ES-I3 (cell line): ENCODE data around the gene CFHR5.
"Not testable (repeated sequence)": the region's sequence is repeated elsewhere in the genome, so short reads cannot be mapped to it uniquely, and the experiment has no call there.

Experiments
- H3K36me3 ChIP-seq: 2 replicates; pipeline ENCODE4 v1.6.1; 2013; ENCODE audit warnings: mild to moderate bottlenecking, low read length, control low read depth, moderate library complexity; ENCODE audit not compliant: insufficient read depth
- H3K4me1 ChIP-seq: 2 replicates; pipeline ENCODE4 v1.6.1; 2013; ENCODE audit warnings: mild to moderate bottlenecking, control low read depth, low read length; ENCODE audit not compliant: insufficient read depth
- H3K9ac ChIP-seq: 2 replicates; pipeline ENCODE4 v1.6.1; 2013; ENCODE audit warnings: low read depth, mild to moderate bottlenecking, low read length, moderate library complexity
- H3K9me3 ChIP-seq: 2 replicates; pipeline ENCODE4 v1.6.1; 2013; ENCODE audit warnings: mild to moderate bottlenecking, low read length, moderate library complexity; ENCODE audit not compliant: control insufficient read depth, insufficient read depth

CFHR5 gene

DNA sequence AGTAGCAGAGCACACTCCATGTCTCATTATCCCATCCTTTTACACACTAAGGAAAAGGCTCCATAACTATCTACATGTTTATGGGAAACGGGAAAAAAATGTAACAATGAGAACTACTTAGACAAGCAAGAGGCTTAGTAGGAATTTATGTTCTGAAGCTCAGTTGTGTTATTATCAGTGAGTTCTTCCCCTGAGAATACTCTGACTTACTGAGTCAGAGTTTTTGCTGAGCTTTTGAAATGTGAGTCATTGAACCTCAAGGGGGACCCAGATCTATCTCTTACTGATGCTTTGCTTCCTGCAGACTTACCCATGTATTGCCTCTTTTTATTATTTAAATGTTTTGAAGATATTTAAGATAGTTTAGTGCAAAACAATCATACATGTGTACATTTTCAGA is 20.1 kb downstream of the CFHR5 start:
- no peaks in the 10 kb centered on the region for H3K9me3 ChIP-seq
- H3K4me1 ChIP-seq: 0 out of 2 replicates have a peak, but pooled peaks cover under 1% of the 10 kb centered on the region
- no peak overlapping the region for H3K9ac ChIP-seq
- no peaks in the 10 kb centered on the region for H3K36me3 ChIP-seq

DNA sequence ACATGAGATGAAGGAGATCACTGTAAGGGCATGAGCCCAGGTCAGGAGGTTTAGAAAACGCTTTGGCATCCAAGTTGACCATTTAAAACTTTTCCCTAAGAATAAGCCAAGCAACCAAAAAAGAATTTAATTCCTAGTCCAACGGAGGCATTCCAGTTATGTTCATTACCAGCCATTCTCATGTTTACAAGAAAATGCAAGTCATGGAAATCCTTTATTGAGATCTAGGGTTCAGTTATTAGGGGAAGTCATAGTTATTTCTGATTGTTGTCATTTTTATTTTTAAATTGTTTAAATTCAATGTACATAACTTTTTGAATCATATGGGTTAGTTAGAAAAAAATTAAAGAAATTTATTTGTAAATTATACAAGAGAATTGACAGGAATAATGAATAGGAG is 24.5 kb downstream of the CFHR5 start:
- no peaks in the 10 kb centered on the region for H3K4me1 ChIP-seq
- H3K9me3 ChIP-seq: no peaks in the 10 kb centered on the region
- H3K36me3 ChIP-seq: no peaks in the 10 kb centered on the region
- no peak overlapping the region for H3K9ac ChIP-seq

DNA sequence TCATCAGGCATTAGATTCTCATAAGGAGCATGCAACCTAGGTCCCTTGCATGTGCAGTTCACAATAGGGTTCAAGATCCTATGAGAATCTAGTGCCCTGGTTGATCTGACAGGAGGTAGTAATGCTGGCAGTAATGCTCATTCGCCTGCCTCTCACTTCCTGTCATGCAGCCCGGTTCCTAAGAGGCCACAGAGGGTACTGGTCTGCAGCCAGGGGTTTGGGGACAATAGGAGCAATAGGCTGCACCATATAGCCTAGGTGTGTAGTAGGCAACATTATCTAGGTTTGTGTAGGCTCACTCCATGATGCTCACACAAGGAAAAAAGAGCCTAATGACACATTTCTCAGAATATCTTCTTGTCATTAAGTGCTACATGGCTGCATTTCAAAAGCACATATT is 25.8 kb downstream of the CFHR5 start:
- H3K36me3 ChIP-seq: no peaks in the 10 kb centered on the region
- no peaks in the 10 kb centered on the region for H3K9me3 ChIP-seq
- H3K9ac ChIP-seq: no peak overlapping the region
- no peaks in the 10 kb centered on the region for H3K4me1 ChIP-seq

DNA sequence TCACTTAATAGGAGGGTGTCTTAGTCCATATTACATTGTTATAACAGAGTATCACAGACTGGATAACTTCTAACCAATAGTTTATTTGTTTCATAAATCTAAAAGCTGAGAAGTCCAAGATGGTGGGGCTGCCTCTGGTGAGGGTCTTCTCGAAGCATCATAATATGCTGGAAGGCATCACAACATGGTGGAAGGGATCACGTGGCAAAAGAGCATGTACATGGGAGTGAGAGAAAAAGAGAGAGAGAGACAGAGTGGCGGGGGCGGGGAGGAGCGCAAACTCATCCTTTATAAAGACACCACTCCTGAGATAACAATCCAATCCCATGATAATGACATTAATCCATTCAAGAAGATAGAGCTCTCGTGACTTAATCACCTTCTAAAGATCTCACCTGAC is 31.5 kb downstream of the CFHR5 start:
- H3K4me1 ChIP-seq: no peaks in the 10 kb centered on the region
- no peak overlapping the region for H3K9ac ChIP-seq
- no peaks in the 10 kb centered on the region for H3K9me3 ChIP-seq
- H3K36me3 ChIP-seq: no peaks in the 10 kb centered on the region

DNA sequence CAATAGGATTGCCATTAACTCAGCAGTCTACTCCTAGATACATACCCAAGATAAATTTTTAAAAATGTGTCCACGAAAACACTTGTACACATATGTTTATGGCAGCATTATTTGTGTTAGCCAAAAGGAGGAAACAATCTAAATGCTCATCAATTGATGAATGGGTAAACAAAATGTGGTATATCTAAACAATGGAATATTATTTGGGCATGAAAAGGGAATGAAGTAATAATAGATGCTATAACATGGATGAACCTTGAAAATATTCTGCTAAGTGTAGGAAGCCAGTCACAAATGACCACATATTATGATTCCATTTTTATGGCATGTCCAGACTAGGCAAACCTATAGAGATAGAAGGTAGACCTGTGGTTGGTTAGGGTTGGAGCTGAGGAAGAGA is 34.3 kb downstream of the CFHR5 start:
- Histone ChIP-seq H3K9ac (no peak overlapping the region), H3K4me1 (no peaks in the 10 kb centered on the region), H3K9me3 (no peaks in the 10 kb centered on the region), H3K36me3 (no peaks in the 10 kb centered on the region)

DNA sequence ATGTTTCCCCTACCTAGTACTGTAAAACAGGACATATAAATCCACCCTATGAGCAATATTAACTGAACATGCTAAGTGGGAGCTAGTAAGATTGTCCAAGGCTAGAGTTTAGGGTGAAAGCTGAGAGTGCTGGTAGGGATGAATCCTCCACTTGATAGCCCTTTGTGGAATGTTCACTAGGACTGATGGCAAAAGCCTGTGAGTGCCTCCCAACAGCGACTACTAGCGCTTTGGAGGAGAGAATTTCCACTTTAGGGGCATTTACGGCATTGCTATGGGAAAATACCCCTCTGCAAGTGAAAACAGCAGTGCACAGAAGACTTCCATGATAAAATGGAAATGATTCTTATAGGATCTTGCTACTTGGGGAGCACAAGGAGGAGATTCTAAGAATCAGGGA is 35.9 kb downstream of the CFHR5 start:
- Histone ChIP-seq H3K36me3 (no peaks in the 10 kb centered on the region), H3K4me1 (no peaks in the 10 kb centered on the region), H3K9ac (no peak overlapping the region), H3K9me3 (no peaks in the 10 kb centered on the region)

DNA sequence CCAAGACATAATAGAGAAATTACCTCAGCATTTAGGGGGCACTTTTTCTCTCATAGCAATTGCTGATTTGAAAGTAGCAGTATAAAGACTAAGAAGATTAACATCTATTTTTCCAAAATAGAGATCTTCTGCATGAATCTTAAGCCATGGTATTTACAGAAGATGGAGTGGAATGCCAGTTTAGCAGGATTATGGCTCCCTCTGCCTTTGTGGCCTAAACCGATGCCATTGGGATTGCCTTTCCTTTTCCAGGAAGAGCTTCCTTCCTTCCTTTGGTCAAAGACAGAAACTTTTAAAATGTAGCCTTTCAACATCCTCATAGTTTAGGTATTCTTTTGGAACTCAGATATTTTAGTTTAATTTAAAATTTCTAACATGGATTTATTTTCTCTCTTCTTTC is 39.4 kb downstream of the CFHR5 start:
- peaks cover under 1% of the 10 kb centered on the region; the same call in 1 of the 2 replicates for H3K4me1 ChIP-seq
- H3K9ac ChIP-seq: no peak overlapping the region
- H3K9me3 ChIP-seq: no peaks in the 10 kb centered on the region
- no peaks in the 10 kb centered on the region for H3K36me3 ChIP-seq

DNA sequence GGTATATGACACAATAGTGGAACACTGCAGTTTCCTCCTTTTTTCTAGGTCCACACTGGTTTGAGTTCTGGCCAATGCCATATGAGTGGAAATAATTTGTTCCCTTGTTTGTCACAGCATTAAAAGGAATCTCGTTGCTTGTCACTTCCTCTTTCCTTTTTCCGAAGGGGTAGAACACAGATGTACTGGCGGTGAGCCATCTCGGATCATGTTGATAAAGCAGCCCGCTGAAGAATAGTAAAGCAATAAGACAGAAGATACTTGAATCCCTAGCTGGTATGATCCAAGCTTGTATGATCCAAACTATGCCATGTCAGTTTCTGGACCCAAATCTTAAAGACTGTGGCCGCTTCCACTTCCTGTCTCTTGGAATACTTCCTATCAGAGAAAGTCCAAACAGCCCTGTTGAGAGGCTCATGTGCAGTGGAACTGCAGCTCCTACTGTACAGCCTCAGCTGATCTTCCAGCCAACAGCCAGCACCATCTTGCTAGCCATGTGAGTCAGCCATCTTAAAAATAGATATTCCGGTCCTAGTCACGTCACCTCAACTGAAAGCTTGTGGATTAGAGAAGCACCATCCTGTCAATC is 40.3 kb downstream of the CFHR5 start:
- Histone ChIP-seq H3K9me3 (no peaks in the 10 kb centered on the region), H3K36me3 (no peaks in the 10 kb centered on the region)

DNA sequence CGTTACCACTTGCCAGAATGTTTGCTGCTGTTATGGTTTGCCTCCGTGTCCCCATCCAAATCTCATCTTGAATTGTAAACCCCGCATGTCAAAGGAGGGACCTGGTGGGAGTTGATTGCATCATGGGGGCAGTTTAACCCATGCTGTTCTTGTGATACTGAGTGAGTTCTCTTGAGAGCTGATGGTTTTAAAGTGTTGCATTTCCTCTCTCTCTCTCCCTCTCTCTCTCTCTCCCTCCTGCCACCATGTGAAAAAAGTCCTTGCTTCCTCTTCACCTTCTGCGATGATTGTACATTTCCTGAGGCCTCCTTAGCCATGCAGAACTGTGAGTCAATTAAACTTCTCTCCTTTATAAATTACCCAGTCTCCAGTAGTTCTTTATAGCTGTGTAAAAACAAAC is 44.4 kb downstream of the CFHR5 start:
- H3K9me3 ChIP-seq: no peaks in the 10 kb centered on the region; the same call in 1 of the 2 replicates
- no peaks in the 10 kb centered on the region for H3K36me3 ChIP-seq
- peaks cover 7% of the 10 kb centered on the region; the same call in 1 of the 2 replicates for H3K4me1 ChIP-seq
- H3K9ac ChIP-seq: no peak overlapping the region

More for the DNA sequence above, 40.3 kb downstream of the CFHR5 start:
- peaks cover 7% of the 10 kb centered on the region; the same call in 1 of the 2 replicates for H3K4me1 ChIP-seq
- no peak overlapping the region for H3K9ac ChIP-seq

DNA sequence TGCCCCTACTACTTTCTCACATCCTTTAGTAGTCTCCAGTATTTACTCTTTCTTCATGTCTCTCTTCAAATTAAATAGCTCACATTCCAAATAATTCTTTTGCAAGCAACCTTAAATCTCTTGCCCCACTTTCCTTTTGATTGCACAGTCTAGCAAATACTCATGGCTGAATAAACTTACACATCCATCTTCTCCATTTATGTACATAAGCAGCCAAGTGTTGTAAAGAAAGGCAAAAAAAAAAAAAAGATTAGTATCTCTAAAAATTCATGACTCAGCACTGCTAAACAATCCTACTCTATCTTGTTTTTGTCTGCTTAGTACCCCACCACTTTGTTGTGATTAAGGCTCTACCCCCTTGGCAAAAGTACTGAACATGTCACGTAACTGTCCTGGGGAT is 47.1 kb downstream of the CFHR5 start:
- Histone ChIP-seq H3K9ac (no peak overlapping the region), H3K36me3 (no peaks in the 10 kb centered on the region), H3K4me1 (peaks cover 7% of the 10 kb centered on the region; the same call in 1 of the 2 replicates), H3K9me3 (no peaks in the 10 kb centered on the region; the same call in 1 of the 2 replicates)

DNA sequence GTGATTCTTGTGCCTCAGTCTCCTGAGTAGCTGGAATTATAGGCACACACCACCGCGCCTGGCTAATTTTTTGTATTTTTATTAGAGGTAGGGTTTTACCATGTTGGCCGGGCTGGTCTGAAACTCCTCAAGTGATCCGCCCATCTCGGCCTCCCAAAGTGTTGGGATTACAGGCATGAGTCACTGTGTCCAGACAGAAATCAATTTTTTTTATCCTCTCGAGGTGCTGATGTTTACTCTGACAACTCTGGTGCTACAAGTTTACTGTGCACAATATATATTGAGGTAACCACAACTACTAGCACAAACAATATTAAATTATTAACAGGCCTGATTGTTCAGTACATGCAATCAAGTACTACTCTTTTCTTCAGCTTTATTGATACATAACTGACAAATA is 50.0 kb downstream of the CFHR5 start:
- Histone ChIP-seq H3K36me3 (no peaks in the 10 kb centered on the region), H3K9ac (no peak overlapping the region), H3K4me1 (peaks cover under 1% of the 10 kb centered on the region; the same call in 1 of the 2 replicates), H3K9me3 (no peaks in the 10 kb centered on the region; the same call in 1 of the 2 replicates)

DNA sequence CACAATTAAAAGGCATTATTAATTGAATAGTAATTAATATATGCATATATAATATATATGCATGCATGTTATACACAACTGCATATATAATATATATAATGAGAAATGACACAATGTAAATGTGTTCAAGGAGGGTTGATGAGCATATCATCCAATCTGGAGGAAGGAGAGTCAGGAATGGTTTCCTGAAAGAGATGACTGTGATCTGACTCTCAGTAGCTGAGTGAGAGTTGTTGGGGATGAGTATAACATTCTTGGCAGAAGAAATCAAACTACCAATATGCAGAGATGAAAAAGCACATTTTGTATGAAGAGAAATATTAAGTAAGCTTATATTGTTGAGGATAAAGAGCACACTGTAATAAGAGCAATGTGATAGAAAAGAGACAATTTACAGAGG is 52.4 kb downstream of the CFHR5 start:
- Histone ChIP-seq H3K4me1 (no peaks in the 10 kb centered on the region), H3K9ac (no peak overlapping the region), H3K9me3 (no peaks in the 10 kb centered on the region), H3K36me3 (no peaks in the 10 kb centered on the region)

DNA sequence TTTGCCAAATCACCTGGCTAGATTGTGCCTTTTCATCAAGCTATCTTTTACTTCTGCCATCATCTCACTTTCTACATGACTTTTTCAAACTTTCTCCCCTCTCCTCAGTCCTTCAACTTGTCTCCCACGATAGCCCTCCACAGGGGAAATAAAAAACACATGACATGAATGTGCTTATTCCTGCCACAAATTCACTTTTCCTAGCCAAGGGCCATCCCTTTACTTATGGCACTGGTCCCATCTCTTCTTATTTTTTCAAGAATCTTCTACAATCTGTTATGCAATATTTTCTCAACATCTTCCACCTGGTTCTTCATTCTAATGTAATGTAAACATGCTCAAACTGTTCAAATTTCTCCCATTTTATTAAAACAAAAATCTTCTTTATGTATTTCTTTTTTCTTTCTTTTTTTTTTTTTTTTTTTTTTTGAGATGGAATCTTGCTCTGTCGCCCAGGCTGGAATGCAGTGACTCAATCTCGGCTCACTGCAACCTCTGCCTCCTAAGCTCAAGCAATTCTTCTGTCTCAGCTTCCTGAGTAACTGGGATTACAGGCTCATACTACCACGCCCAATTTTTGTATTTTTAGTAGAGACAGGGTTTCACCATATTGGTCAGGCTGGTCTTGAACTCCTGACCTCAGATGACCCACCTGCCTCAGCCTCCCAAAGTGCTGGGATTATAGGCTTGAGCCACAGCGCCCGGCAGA is 57.4 kb downstream of the CFHR5 start:
- H3K9me3 ChIP-seq, H3K9ac ChIP-seq, H3K4me1 ChIP-seq, H3K36me3 ChIP-seq: not testable (repeated sequence)

DNA sequence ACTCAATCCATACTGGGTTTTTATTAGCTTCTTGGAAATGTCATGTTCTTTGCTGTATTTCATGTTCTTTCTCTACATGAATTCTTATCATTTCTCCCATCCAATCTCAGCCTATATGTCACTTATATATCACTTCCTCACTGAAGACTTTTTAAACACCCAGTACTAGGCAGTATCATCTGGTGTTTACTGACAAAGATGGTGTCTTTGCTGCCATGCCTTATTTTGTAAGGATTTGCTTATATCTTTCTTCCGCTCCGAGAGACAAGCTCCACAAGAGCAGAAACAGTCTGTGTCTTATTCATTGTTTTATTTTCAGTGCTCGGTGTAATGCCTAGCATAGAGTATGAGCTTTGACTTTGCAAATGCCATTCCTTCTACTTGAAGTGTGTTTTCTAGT is 59.5 kb downstream of the CFHR5 start:
- H3K9ac ChIP-seq: no peak overlapping the region
- no peaks in the 10 kb centered on the region for H3K4me1 ChIP-seq
- no peaks in the 10 kb centered on the region for H3K9me3 ChIP-seq
- H3K36me3 ChIP-seq: no peaks in the 10 kb centered on the region
